Esophagus (tissue), 2 donors: Measurements from ENCODE around the gene FOXC2. TPM values are rescaled to one million over a fixed set of nuclear protein-coding genes. Genes with fewer than 3 reads are reported as not detected.

Experiments
- H3K27ac ChIP-seq, 2 donors: one replicate each; pipeline ENCODE4 v1.5.1; 2013; ENCODE audit warnings: low read depth in 2 of 2, mild to moderate bottlenecking in 2 of 2, inconsistent platforms in 1 of 2, low read length in 1 of 2, moderate library complexity in 1 of 2
- H3K27me3 ChIP-seq, 2 donors: one replicate each; pipeline ENCODE4 v1.6.1; 2013; ENCODE audit warnings: low read length in 2 of 2, control low read depth in 1 of 2, mild to moderate bottlenecking in 1 of 2; ENCODE audit not compliant: insufficient read depth in 2 of 2, control insufficient read depth in 1 of 2
- H3K36me3 ChIP-seq, 2 donors: one replicate each; pipeline ENCODE4 v1.6.1; 2013; ENCODE audit warnings: low read length in 1 of 2; ENCODE audit not compliant: control insufficient read depth in 2 of 2, insufficient read depth in 2 of 2
- H3K4me1 ChIP-seq, 2 donors: one replicate each; pipeline ENCODE4 v1.6.1; 2013; ENCODE audit warnings: low read length in 1 of 2; ENCODE audit not compliant: control insufficient read depth in 2 of 2, insufficient read depth in 2 of 2
- H3K4me3 ChIP-seq, 2 donors: one replicate each; pipeline ENCODE4 v1.5.1; 2013; ENCODE audit warnings: low read length in 2 of 2, mild to moderate bottlenecking in 2 of 2, low read depth in 1 of 2, moderate library complexity in 1 of 2
- H3K9me3 ChIP-seq, 2 donors: one replicate each; pipeline ENCODE4 v1.6.1; 2013; ENCODE audit warnings: mild to moderate bottlenecking in 2 of 2, low read depth in 1 of 2, low read length in 1 of 2, moderate library complexity in 1 of 2; ENCODE audit not compliant: control insufficient read depth in 2 of 2, insufficient read depth in 1 of 2
- WGBS, 2 donors: extraction: QIAGEN DNeasy Blood & Tissue Kit; methylation state at CpG; one replicate each; pipeline ENCODE4 v1.1.7; 2013; 5-methylcytosine and 5-hydroxymethylcytosine counted together
- polyA plus RNA-seq, 2 donors: library from polyadenylated mRNA; stranded (reverse); fragments of 200-250 nt; gene quantifications; one replicate each; pipeline ENCODE4 v1.2.3, GENCODE V29; 2013
- donor health status: healthy with polysubstance abuse.
- donor health status: Bipolar disorder and iron deficiency.

FOXC2 gene
- under 1 TPM; 0.10 to 0.18 TPM for polyA plus RNA-seq

GRCh38 chr16:86566601-86566965 lies at the start of gene FOXC2:
TSS of gene FOXC2 (plus strand) at chr16:86566829. CDS start at chr16:86567336, 507 bp downstream.
- no peak within 1 kb of the TSS for H3K27ac ChIP-seq
- peak within 1 kb of the TSS; percentile 17 to 35 for H3K4me3 ChIP-seq
- H3K36me3 ChIP-seq: no peaks in the 10 kb centered on the region
- H3K9me3 ChIP-seq: no peaks in the 10 kb centered on the region
- H3K27me3 ChIP-seq: peaks cover 16 to 20% of the 10 kb centered on the region in 2 donors
- 1% methylated on average over 30 of the region's 30 CpGs for WGBS, 2 donors
- peaks cover 0 to 2% of the 10 kb centered on the region in 2 donors for H3K4me1 ChIP-seq

- Histone ChIP-seq H3K4me3 (peak overlapping the region in 1 of 2 donors; percentile 35), H3K9me3 (peaks cover 0 to 2% of the 10 kb centered on the region in 2 donors), H3K27ac (peak overlapping the region; percentile 76 to 85), H3K36me3 (no peaks in the 10 kb centered on the region), H3K27me3 (peaks cover 5 to 7% of the 10 kb centered on the region in 2 donors), H3K4me1 (peaks cover 6 to 7% of the 10 kb centered on the region in 2 donors)
- WGBS, 2 donors: 33 to 43% methylated on average over 9 of the region's 9 CpGs
Observed at GRCh38 chr16:86517033-86517432, 49.6 kb upstream of the FOXC2 start.

DNA sequence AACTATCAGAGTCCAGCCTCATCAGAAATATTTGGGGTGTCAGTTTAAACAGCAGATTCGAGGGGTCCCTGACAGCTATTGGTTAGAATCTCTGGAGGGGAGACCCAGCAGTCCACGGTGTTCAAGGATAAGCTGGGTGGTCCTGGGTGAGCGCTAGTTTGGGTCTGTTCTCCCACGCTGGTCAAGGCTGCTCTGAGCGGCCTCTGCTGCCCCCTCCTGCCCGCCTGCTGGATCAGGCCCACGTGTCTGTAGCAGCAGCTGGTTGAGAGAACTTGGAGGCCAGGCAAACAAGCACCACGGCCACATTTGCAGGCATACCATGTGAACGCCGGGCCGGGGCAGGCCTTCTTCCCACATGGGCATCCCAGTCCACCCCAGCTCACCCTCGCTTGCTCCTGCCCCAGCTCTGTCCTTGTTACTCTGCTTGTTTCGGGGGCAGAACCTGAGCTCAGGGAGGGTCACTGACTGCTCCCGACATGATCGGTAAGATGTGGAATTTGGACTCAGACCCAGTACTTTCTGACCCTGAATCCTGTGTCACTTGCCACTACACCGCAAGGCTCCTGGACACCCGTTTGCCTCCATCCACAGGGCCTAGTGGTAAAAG lies 48.9 kb upstream of the FOXC2 start:
- H3K4me3 ChIP-seq: no peak overlapping the region
- peaks cover 5 to 6% of the 10 kb centered on the region in 2 donors for H3K4me1 ChIP-seq
- peaks cover 0 to under 1% of the 10 kb centered on the region in 2 donors for H3K9me3 ChIP-seq
- peaks cover 5 to 6% of the 10 kb centered on the region in 2 donors for H3K27me3 ChIP-seq
- WGBS, 2 donors: 16 to 17% methylated on average over 17 of the region's 17 CpGs
- peak overlapping the region; percentile 76 to 85 for H3K27ac ChIP-seq
- no peaks in the 10 kb centered on the region for H3K36me3 ChIP-seq

DNA sequence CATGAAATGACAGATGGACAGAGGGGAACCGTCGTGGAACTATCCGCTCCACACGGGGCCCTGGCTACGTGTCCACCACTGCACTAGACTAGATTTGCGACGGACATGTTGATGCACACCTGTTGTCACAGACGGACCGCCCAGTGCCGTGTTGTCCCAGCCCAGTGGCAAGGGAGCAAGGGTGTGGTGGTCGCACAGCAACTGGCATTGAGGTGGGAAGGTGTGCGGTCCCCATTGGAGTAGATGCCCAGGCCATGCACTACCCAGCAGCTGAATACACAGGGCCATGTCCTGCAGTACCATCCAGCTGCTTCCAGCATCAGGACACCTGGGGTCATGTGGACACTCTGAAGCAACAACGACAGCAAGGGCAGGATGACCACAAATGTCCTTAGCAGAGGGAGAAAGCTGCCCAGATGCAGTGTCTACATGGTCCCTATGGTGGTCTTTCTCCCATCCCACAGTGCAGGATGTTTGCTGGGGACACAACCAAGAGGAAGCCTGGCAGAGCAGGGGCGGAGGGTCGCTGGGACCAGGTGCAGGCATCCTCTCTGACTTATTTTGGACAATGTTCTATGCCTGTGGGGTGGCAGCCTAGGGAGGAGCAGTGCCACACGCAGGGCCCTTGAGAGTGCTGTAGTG lies 47.5 kb upstream of the FOXC2 start:
- Histone ChIP-seq H3K4me3 (no peak overlapping the region), H3K27me3 (peaks cover 0 to 3% of the 10 kb centered on the region in 2 donors), H3K27ac (peak overlapping the region in 1 of 2 donors; percentile 20), H3K36me3 (no peaks in the 10 kb centered on the region), H3K4me1 (peaks cover 5 to 6% of the 10 kb centered on the region in 2 donors), H3K9me3 (no peaks in the 10 kb centered on the region)
- WGBS, 2 donors: 78 to 84% methylated on average over 16 of the region's 16 CpGs

GRCh38 chr16:86519649-86520316 lies 46.8 kb upstream of the FOXC2 start:
- Histone ChIP-seq H3K27me3 (peaks cover 0 to 3% of the 10 kb centered on the region in 2 donors), H3K9me3 (no peaks in the 10 kb centered on the region), H3K4me1 (peaks cover 5 to 6% of the 10 kb centered on the region in 2 donors), H3K4me3 (no peak overlapping the region), H3K27ac (peak overlapping the region in 1 of 2 donors; percentile 10), H3K36me3 (no peaks in the 10 kb centered on the region)
- WGBS, 2 donors: 15 to 17% methylated on average over 31 of the region's 31 CpGs

DNA sequence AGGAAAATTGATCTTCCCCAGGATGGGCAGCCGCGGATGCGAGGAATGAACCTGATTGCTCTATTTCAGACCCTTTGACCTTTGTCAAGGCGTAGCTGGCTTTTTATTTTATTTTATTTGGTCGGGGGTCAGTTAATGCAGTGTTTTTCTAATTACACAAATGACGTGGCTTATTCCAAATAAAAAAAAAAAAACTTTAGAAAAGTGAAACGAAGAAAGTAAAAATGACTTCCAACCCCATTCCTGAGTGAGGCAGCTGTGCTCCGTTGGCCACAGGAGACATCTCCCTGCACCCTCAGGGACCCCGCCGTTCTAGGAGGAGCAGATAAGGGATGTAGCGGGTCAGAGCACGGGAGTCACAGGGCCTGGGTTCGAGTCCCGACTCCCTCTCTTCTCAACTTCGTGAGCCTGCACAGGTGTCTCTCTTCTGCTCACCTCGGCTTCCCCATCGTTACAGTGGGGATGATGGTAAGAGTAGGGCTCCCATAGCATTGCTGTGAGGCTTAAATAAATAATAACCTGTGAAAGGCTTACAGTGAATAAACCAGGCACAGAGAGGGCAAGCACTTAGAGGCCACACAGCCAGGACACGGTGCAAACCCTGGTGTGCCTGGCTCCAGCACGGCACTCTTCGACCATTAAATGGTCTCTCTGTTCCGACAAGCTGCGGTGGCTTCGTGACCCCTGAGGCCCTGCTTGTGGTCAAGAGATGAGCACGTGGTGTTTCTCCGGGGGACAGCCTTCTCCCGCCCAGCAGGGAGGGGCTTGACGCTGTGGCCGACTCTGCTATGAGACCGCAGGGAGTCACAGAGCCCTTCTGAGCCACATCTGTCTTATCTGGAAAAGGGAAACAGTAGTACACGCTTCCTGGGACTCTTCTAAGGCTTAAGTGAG lies 46.1 kb upstream of the FOXC2 start:
- Histone ChIP-seq H3K36me3 (no peaks in the 10 kb centered on the region), H3K4me3 (no peak overlapping the region), H3K9me3 (no peaks in the 10 kb centered on the region), H3K27me3 (peaks cover 0 to 3% of the 10 kb centered on the region in 2 donors), H3K4me1 (peaks cover 5 to 6% of the 10 kb centered on the region in 2 donors), H3K27ac (no peak overlapping the region)
- 42 to 46% methylated on average over 30 of the region's 30 CpGs for whole genome bisulfite sequencing, 2 donors

DNA sequence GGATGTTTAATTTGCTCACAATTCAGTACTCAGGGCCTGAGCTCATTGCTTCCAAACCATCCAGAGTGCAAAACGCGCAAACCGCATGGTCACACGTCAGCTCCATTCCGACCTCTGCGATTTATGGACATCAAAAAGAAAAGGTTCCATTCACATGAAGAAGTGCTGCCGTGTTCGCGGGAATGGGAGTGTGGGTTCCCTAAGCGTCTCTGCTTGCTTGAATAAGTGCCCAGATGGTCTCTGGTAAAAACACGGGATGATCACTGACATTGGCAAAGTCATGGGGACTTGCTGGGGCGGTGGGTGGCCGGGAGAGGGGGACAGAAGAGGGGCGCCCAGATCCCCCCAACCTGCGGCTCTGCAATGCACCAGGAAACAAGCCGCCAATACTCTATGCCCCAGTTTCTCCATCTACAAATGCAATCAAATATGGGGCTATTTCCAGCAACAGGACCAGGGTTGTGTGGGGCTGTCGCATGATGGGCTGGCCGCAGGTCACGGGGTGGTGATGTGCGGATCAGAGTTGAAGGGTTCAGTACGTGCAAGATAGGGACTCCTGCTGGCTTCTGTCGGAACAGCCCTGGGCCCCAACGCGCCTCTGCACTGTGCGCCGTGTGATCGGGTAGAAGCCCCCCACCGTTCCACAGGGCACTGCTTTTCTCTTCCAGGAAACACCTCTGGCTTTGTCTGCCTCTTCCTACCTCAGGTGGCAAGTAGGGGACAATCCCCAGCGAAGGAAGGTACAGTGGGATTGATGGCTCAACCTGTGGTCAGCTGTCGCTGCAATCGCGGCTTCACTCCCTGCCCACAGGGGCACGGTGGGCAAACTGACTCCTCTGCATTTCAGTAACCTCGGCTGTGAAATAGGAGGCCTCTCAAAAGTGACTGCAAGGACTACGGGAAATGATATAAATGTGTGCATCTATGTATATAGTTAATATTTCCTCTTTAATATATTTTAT lies 45.1 kb upstream of the FOXC2 start:
- Histone ChIP-seq H3K27ac (no peak overlapping the region), H3K9me3 (no peaks in the 10 kb centered on the region), H3K36me3 (no peaks in the 10 kb centered on the region), H3K4me3 (no peak overlapping the region), H3K4me1 (peaks cover 4 to 6% of the 10 kb centered on the region in 2 donors), H3K27me3 (peaks cover 0 to 3% of the 10 kb centered on the region in 2 donors)
- WGBS, 2 donors: 73 to 81% methylated on average over 35 of the region's 35 CpGs

DNA sequence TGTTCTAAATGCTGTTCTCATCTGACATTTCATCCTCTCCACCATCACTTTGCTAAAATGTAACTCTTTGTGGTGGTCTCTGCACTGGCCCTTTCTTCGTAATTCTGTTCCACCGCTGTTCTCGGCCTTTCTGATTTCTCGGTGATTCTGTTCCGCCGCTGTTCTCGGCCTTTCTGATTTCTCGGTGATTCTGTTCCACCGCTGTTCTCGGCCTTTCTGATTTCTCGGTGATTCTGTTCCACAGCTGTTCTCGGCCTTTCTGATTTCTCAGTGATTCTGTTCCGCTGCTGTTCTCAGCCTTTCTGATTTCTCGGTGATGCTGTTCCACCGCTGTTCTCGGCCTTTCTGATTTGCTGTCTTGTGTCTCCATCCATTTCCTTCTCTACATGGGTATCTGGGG lies 44.0 kb upstream of the FOXC2 start:
- 83 to 90% methylated on average over 16 of the region's 16 CpGs for WGBS, 2 donors
- Histone ChIP-seq H3K36me3 (no peaks in the 10 kb centered on the region), H3K4me1 (peaks cover 2 to 6% of the 10 kb centered on the region in 2 donors), H3K27ac (no peak overlapping the region), H3K9me3 (no peaks in the 10 kb centered on the region), H3K27me3 (no peaks in the 10 kb centered on the region), H3K4me3 (no peak overlapping the region)
